ENCODE results near the gene ASS1. TPM values are rescaled to one million over a fixed set of nuclear protein-coding genes. Genes with fewer than 3 reads are reported as not detected.

ASS1 gene
- total RNA-seq (2021; ENCODE audit: unreplicated experiment) (26.2 TPM), Bru-seq, nascent RNA (percentile 44 among the genes with signal in this experiment), BruChase-seq, experiment 1, labeled RNA remaining after a 2-hour chase (percentile 39 among the genes with signal in this experiment), BruChase-seq, experiment 2, labeled RNA remaining after a 6-hour chase (percentile 41 among the genes with signal in this experiment)
- 56.4 TPM for polyA plus RNA-seq (2012; ENCODE audit: insufficient read length)
- long read RNA-seq, transcript ASS1-201 (15 exons, 1,564 nt), result major isoform, 17 of 24 reads
- long read RNA-seq, partial matches to known transcripts, result 3 of 24 reads
- long read RNA-seq, other reads (novel, unspliced or antisense), result 4 of 24 reads

DNA sequence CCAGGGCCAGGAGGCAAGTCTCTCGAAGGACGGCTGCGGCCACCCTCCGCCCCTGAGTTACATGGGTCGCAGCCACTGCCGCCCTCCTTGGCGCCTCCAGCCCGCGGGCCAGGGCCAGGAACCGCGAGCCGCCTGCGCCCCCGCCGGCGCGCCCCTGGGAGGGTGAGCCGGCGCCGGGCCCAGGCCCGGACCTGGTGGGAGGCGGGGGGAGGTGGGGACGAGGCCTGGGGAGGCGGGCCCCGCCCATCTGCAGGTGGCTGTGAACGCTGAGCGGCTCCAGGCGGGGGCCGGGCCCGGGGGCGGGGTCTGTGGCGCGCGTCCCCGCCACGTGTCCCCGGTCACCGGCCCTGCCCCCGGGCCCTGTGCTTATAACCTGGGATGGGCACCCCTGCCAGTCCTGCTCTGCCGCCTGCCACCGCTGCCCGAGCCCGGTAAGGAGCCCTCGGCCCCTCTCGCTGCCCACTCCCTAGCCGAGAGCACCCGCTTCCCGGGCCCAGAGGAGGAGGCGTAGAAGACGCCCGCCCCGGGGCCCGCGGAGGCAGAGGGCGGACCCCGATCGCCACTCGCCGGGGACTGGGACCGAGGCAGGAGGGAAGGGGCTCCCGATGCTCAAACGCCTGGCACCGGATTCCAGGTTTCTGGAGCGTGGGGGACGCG lies at the start of gene ASS1:
TSS of gene ASS1 (plus strand) at position 397 of the 657 bp plus-strand sequence. CDS start 7,268 bp downstream, outside the sequence.
- BruUV-seq (replicated peaks), result no TSS peak
- intact Hi-C loops (cut with micrococcal nuclease; ENCODE audit: unreplicated experiment) (no loop called here), in situ Hi-C loops (cut with HindIII; ENCODE audit: low pct_unique_long_range_greater_than_20kb, low sequenced_read_pairs) (no loop called here)
- POLR2A ChIA-PET, result no interaction called here
- peaks cover 15% of the 10 kb centered on the region for H3K4me1 ChIP-seq (ENCODE audit: control insufficient read depth, insufficient read depth, low read length)
- peaks cover 7% of the 10 kb centered on the region; the same call in 1 of the 2 replicates for H3K9me3 ChIP-seq (ENCODE audit: control insufficient read depth, insufficient read depth, low read depth, low read length)
- H3K27ac ChIP-seq (ENCODE audit: low read length), result peak within 1 kb of the TSS; percentile 44; the same call in 1 of the 2 replicates
- H3K4me3 ChIP-seq (ENCODE audit: low read depth in 2 of 2, low read length in 2 of 2), result peak within 1 kb of the TSS; percentile 51 to 61
- H3K27me3 ChIP-seq (ENCODE audit: control insufficient read depth, insufficient read depth, low read length), result no peaks in the 10 kb centered on the region
- no peaks in the 10 kb centered on the region for H3K36me3 ChIP-seq (ENCODE audit: control insufficient read depth, insufficient read depth, low read length)
- ATAC-seq, result peak; percentile 85
- TF ChIP-seq REST (IDR thresholded peaks at IDR 0.05; ENCODE audit: insufficient read depth in 1 of 2, low read depth in 2 of 2, low read length in 1 of 2) (no peak), SIN3A (IDR thresholded peaks at IDR 0.05; ENCODE audit: borderline replicate concordance, insufficient read depth, low read depth, low read length) (peak; percentile 46; the same call in 1 of the 2 replicates)
- no peak for DNase-seq (ENCODE audit: low read depth, low spot score)
- CTCF ChIA-PET, result no interaction called here

DNA sequence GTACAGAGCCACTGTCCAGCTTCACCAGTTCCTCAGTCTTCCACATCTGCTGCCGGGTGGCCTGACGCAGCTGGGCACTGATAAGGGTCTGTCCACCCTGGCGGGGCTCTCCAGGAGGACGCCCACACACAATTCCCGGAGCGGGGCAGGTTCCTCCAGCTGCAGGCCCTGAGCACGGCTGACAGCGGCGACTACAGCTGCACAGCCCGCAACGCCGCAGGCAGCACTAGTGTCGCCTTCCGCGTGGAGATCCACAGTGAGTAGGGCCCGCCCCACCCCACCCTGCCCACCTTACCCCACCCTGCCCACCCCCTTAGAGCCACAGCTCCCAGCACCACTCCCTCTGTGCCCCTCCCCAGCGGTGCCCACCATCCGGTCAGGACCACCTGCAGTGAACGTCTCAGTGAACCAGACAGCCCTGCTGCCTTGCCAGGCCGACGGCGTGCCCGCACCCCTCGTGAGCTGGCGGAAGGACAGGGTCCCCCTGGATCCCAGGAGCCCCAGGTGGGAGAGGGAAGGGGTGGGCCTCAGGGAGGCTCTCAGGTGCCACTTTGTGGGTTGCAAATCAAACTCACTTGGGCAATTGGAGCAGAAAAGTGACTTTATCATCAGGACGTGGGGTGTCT lies 48.8 kb upstream of the ASS1 start:
- in situ Hi-C loops (cut with HindIII; ENCODE audit: low pct_unique_long_range_greater_than_20kb, low sequenced_read_pairs), result no loop called here
- Histone ChIP-seq H3K27ac (ENCODE audit: low read length) (no peak overlapping the region), H3K4me1 (ENCODE audit: control insufficient read depth, insufficient read depth, low read length) (no peaks in the 10 kb centered on the region), H3K36me3 (ENCODE audit: control insufficient read depth, insufficient read depth, low read length) (no peaks in the 10 kb centered on the region), H3K27me3 (ENCODE audit: control insufficient read depth, insufficient read depth, low read length) (no peaks in the 10 kb centered on the region), H3K4me3 (ENCODE audit: low read depth in 2 of 2, low read length in 2 of 2) (no peak overlapping the region), H3K9me3 (ENCODE audit: control insufficient read depth, insufficient read depth, low read depth, low read length) (no peaks in the 10 kb centered on the region)
- no TSS peak for BruUV-seq (replicated peaks)
- ATAC-seq (no peak), DNase-seq (ENCODE audit: low read depth, low spot score) (no peak)
- CTCF ChIA-PET, result no interaction called here
- intact Hi-C loops (cut with micrococcal nuclease; ENCODE audit: unreplicated experiment), result no loop called here
- no peak for TF ChIP-seq SIN3A (IDR thresholded peaks at IDR 0.05; ENCODE audit: borderline replicate concordance, insufficient read depth, low read depth, low read length)
- POLR2A ChIA-PET, result no interaction called here

GRCh38 chr9:130396581-130396980 lies 48.2 kb upstream of the ASS1 start:
- Histone ChIP-seq H3K36me3 (ENCODE audit: control insufficient read depth, insufficient read depth, low read length) (no peaks in the 10 kb centered on the region), H3K9me3 (ENCODE audit: control insufficient read depth, insufficient read depth, low read depth, low read length) (no peaks in the 10 kb centered on the region), H3K4me1 (ENCODE audit: control insufficient read depth, insufficient read depth, low read length) (no peaks in the 10 kb centered on the region), H3K4me3 (ENCODE audit: low read depth in 2 of 2, low read length in 2 of 2) (no peak overlapping the region), H3K27ac (ENCODE audit: low read length) (no peak overlapping the region), H3K27me3 (ENCODE audit: control insufficient read depth, insufficient read depth, low read length) (no peaks in the 10 kb centered on the region)
- intact Hi-C loops (cut with micrococcal nuclease; ENCODE audit: unreplicated experiment), result no loop called here
- CTCF ChIA-PET, result no interaction called here
- DNase-seq (ENCODE audit: low read depth, low spot score) (no peak), ATAC-seq (no peak)
- TF ChIP-seq CTCF (IDR thresholded peaks at IDR 0.05), result no peak
- TF ChIP-seq TCF7L2 (IDR thresholded peaks at IDR 0.05; ENCODE audit: low read depth, low read length), result no peak
- TF ChIP-seq POLR2AphosphoS5 (IDR thresholded peaks at IDR 0.05; ENCODE audit: low read depth, low read length), result no peak
- TF ChIP-seq REST (IDR thresholded peaks at IDR 0.05; ENCODE audit: insufficient read depth in 1 of 2, low read depth in 2 of 2, low read length in 1 of 2), result no peak
- TF ChIP-seq SIN3A (IDR thresholded peaks at IDR 0.05; ENCODE audit: borderline replicate concordance, insufficient read depth, low read depth, low read length), result no peak
- no TSS peak for BruUV-seq (replicated peaks)
- in situ Hi-C loops (cut with HindIII; ENCODE audit: low pct_unique_long_range_greater_than_20kb, low sequenced_read_pairs), result no loop called here
- POLR2A ChIA-PET, result no interaction called here
